SK-N-SH treated with all-trans-retinoic acid at 6 μM for 48 hours (cell line): ENCODE data around the gene SP110.

Experiments used
- ATAC-seq: fragments of 200-7000 bp; cut with Tn5 transposase; 3 replicates; pipeline ENCODE4 v1.9.1; 2020; ENCODE audit warnings: mild to moderate bottlenecking, moderate library complexity
- ARNTL ChIP-seq: fragments of 450-650 bp; formaldehyde crosslinking; IDR thresholded peaks from 2 replicates; pipeline ENCODE4 v1.5.0; 2020; ENCODE audit warnings: low read depth, mild to moderate bottlenecking, moderate library complexity, borderline replicate concordance
- BACH2 ChIP-seq: fragments of 250-450 bp; sonication (Bioruptor Pico); IDR thresholded peaks from 2 replicates; pipeline ENCODE4 v1.9.0; 2021; ENCODE audit warnings: mild to moderate bottlenecking, borderline replicate concordance
- CREB5 ChIP-seq: fragments of 250-450 bp; sonication (Bioruptor Pico); IDR thresholded peaks from 2 replicates; pipeline ENCODE4 v1.5.1; 2020; ENCODE audit warnings: low read depth, mild to moderate bottlenecking, moderate library complexity
- CSDC2 ChIP-seq: fragments of 250-450 bp; sonication (Bioruptor Pico); IDR thresholded peaks from 2 replicates; pipeline ENCODE4 v1.5.0; 2020; ENCODE audit warnings: mild to moderate bottlenecking, moderate library complexity
- CSRNP3 ChIP-seq: fragments of 250-450 bp; sonication (Bioruptor Pico); IDR thresholded peaks from 2 replicates; pipeline ENCODE4 v1.5.1; 2021; ENCODE audit warnings: mild to moderate bottlenecking, moderate library complexity
- ESRRG ChIP-seq: fragments of 250-450 bp; sonication (Bioruptor Pico); IDR thresholded peaks from 2 replicates; pipeline ENCODE4 v1.6.1; 2021; ENCODE audit warnings: mild to moderate bottlenecking
- GLIS3 ChIP-seq: fragments of 250-450 bp; sonication (Bioruptor Pico); IDR thresholded peaks from 2 replicates; pipeline ENCODE4 v1.5.0; 2020; ENCODE audit warnings: mild to moderate bottlenecking, moderate library complexity
- ISL1 ChIP-seq: fragments of 250-450 bp; sonication (Bioruptor Pico); IDR thresholded peaks from 2 replicates; pipeline ENCODE4 v2.1.2; 2022; ENCODE audit warnings: mild to moderate bottlenecking, moderate library complexity
- OSR1 ChIP-seq: fragments of 250-450 bp; sonication (Bioruptor Pico); IDR thresholded peaks from 2 replicates; pipeline ENCODE4 v1.8.0; 2022; ENCODE audit warnings: moderate library complexity, mild to moderate bottlenecking, inconsistent platforms
- PATZ1 ChIP-seq: fragments of 250-450 bp; sonication (Bioruptor Pico); IDR thresholded peaks from 2 replicates; pipeline ENCODE4 v1.8.0; 2020; ENCODE audit warnings: mild to moderate bottlenecking, moderate library complexity, borderline replicate concordance
- POU6F1 ChIP-seq: fragments of 250-450 bp; sonication (Bioruptor Pico); IDR thresholded peaks from 2 replicates; pipeline ENCODE4 v1.8.0; 2021; ENCODE audit warnings: low read depth, mild to moderate bottlenecking, moderate library complexity, borderline replicate concordance
- PPARA ChIP-seq: fragments of 250-450 bp; sonication (Bioruptor Pico); IDR thresholded peaks from 2 replicates; pipeline ENCODE4 v1.5.0; 2020; ENCODE audit warnings: mild to moderate bottlenecking, borderline replicate concordance
- RARB ChIP-seq: fragments of 250-450 bp; sonication (Bioruptor Pico); IDR thresholded peaks from 2 replicates; pipeline ENCODE4 v1.8.0; 2021; ENCODE audit warnings: mild to moderate bottlenecking, moderate library complexity
- SNAI2 ChIP-seq: fragments of 250-450 bp; sonication (Bioruptor Pico); IDR thresholded peaks from 2 replicates; pipeline ENCODE4 v1.5.0; 2020; ENCODE audit warnings: mild to moderate bottlenecking, moderate library complexity
- TCF4 ChIP-seq: fragments of 250-450 bp; sonication (Bioruptor Pico); IDR thresholded peaks from 2 replicates; pipeline ENCODE4 v1.8.0; 2021; ENCODE audit warnings: mild to moderate bottlenecking, moderate library complexity, borderline replicate concordance
- TOX ChIP-seq: fragments of 250-450 bp; sonication (Bioruptor Pico); IDR thresholded peaks from 2 replicates; pipeline ENCODE4 v1.8.0; 2021; ENCODE audit warnings: mild to moderate bottlenecking, moderate library complexity, borderline replicate concordance
- TSHZ2 ChIP-seq: fragments of 250-450 bp; sonication (Bioruptor Pico); IDR thresholded peaks from 2 replicates; pipeline ENCODE4 v1.5.0; 2020; ENCODE audit warnings: mild to moderate bottlenecking, moderate library complexity
- ZC3H10 ChIP-seq: fragments of 250-450 bp; sonication (Bioruptor Pico); IDR thresholded peaks from 2 replicates; pipeline ENCODE4 v1.5.1; 2021; ENCODE audit warnings: mild to moderate bottlenecking, moderate library complexity
- ZFP3 ChIP-seq: fragments of 250-450 bp; sonication (Bioruptor Pico); IDR thresholded peaks from 2 replicates; pipeline ENCODE4 v1.5.0; 2020; ENCODE audit warnings: mild to moderate bottlenecking, moderate library complexity
- ZFP30 ChIP-seq: fragments of 450-650 bp; formaldehyde crosslinking; IDR thresholded peaks from 2 replicates; pipeline ENCODE4 v1.5.0; 2022; ENCODE audit warnings: mild to moderate bottlenecking, moderate library complexity
- ZNF70 ChIP-seq: fragments of 450-650 bp; formaldehyde crosslinking; IDR thresholded peaks from 2 replicates; pipeline ENCODE4 v1.5.0; 2020; ENCODE audit warnings: mild to moderate bottlenecking, moderate library complexity
- ZNF8 ChIP-seq: fragments of 450-650 bp; formaldehyde crosslinking; IDR thresholded peaks from 2 replicates; pipeline ENCODE4 v1.5.0; 2020; ENCODE audit warnings: mild to moderate bottlenecking, moderate library complexity

The SP110 gene

GRCh38 chr2:230202430-230203109 is 17.2 kb downstream of the SP110 start (continued):
- TF ChIP-seq TSHZ2 (CRISPR knock-in tag) = no peak
- no peak for TF ChIP-seq ESRRG
- TF ChIP-seq OSR1 (CRISPR knock-in tag) = no peak
- no peak for TF ChIP-seq ISL1 (CRISPR knock-in tag)

- ATAC-seq = no peak
- no peak for TF ChIP-seq ZNF70
- no peak for TF ChIP-seq TCF4 (CRISPR knock-in tag)
- TF ChIP-seq PATZ1 = no peak
- TF ChIP-seq RARB = no peak
- TF ChIP-seq TOX (CRISPR knock-in tag) = no peak
- no peak for TF ChIP-seq ZFP3 (CRISPR knock-in tag)
- no peak for TF ChIP-seq ISL1 (CRISPR knock-in tag)
Observed at GRCh38 chr2:230184727-230185578, 34.8 kb downstream of the SP110 start.

- TF ChIP-seq PPARA (CRISPR knock-in tag) (no peak), ZC3H10 (no peak), POU6F1 (CRISPR knock-in tag) (no peak), ZNF70 (no peak), BACH2 (CRISPR knock-in tag) (no peak), ISL1 (CRISPR knock-in tag) (no peak), CSRNP3 (CRISPR knock-in tag) (no peak), CREB5 (no peak), SNAI2 (CRISPR knock-in tag) (no peak), TCF4 (CRISPR knock-in tag) (no peak), ARNTL (CRISPR knock-in tag) (no peak), RARB (no peak), TOX (CRISPR knock-in tag) (no peak), OSR1 (CRISPR knock-in tag) (no peak), ZNF8 (CRISPR knock-in tag) (no peak), CSDC2 (no peak), PATZ1 (no peak), GLIS3 (CRISPR knock-in tag) (no peak), TSHZ2 (CRISPR knock-in tag) (no peak), ZFP30 (CRISPR knock-in tag) (no peak)
- no peak for ATAC-seq
Observed at GRCh38 chr2:230181195-230181594, 38.6 kb downstream of the SP110 start.
